ENCODE data around the gene AGPS. TPM values are rescaled to one million over a fixed set of nuclear protein-coding genes. Genes with fewer than 3 reads are reported as not detected.

AGPS gene
- polyA plus RNA-seq, 1 of the 3 experiments (the other 2 are of a cell fraction) = 10.9 TPM

DNA sequence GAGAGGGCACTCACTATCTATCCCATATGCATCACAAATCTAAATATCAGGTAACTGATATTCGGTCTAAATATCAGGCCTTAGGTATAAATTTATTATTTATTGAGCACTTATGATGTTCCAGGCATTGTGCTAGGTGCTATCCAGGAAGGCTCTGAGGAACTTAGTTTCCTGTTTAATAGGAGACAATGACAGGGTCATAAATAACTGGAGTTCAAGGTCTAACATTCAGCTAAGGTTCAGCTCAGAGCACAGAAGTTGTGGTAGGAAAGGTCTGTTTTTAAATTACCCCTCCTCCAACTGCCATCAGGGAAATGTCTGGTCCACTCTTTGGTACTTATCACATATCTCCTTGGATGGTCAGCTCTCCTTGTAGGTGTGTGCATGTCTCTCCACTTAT is 193.6 kb downstream of the AGPS start:
- Histone ChIP-seq H3K27ac (ENCODE audit: low read depth in 2 of 2, low read length in 1 of 2) (no peak overlapping the region), H3K9me2 (no peaks in the 10 kb centered on the region), H3K9ac (no peak overlapping the region), H3K79me2 (ENCODE audit: insufficient read depth) (no peaks in the 10 kb centered on the region), H3K36me3 (replicated peaks in 1 of 2; ENCODE audit: control insufficient read depth in 1 of 2, insufficient read depth in 2 of 2, low read length in 1 of 2) (no peaks in the 10 kb centered on the region), H2AFZ (ENCODE audit: low read depth) (no peak overlapping the region), H3K9me3 (no peaks in the 10 kb centered on the region), H3K27me3 (ENCODE audit: insufficient read depth) (no peaks in the 10 kb centered on the region), H3F3A (replicated peaks; ENCODE audit: insufficient read depth) (no peaks in the 10 kb centered on the region), H3K4me1 (ENCODE audit: control insufficient read depth in 1 of 2, insufficient read depth in 2 of 2, low read depth in 1 of 2, low read length in 1 of 2) (peaks cover 0 to 10% of the 10 kb centered on the region in 2 experiments; a peak in 1 of 4 replicates), H4K20me1 (ENCODE audit: insufficient read depth) (no peaks in the 10 kb centered on the region), H3K4me2 (no peak overlapping the region), H3K4me3 (ENCODE audit: low read depth in 2 of 2, low read length in 1 of 2) (no peak overlapping the region)
- ChIA-PET POLR2A (no interaction called here), CTCF (interaction anchor here (0.9 to 1.4 kb wide), 3 partner anchors 18 to 94 kb away, joined by 3 to 4 read pairs (median 4); no protein-coding TSS in a partner anchor)
- WGBS (ENCODE audit: low lambda C conversion rate) = 32% methylated on average over 1 of the region's 1 CpG
- TF ChIP-seq CHD2 (IDR thresholded peaks at IDR 0.05; ENCODE audit: low read length, partially characterized antibody) (no peak), TEAD4 (IDR thresholded peaks at IDR 0.05; ENCODE audit: borderline replicate concordance, insufficient read depth) (no peak), YY1 (IDR thresholded peaks at IDR 0.05; ENCODE audit: low read depth) (no peak), IRF3 (IDR thresholded peaks at IDR 0.05; ENCODE audit: low read depth, low read length) (no peak), RAD21 (IDR thresholded peaks at IDR 0.05; ENCODE audit: low read length) (no peak), MEF2A (IDR thresholded peaks at IDR 0.05; ENCODE audit: borderline replicate concordance, low read depth) (no peak), PBX3 (IDR thresholded peaks at IDR 0.05) (no peak), GATA2 (CRISPR knock-in tag; IDR thresholded peaks at IDR 0.05) (no peak), EP300 (IDR thresholded peaks at IDR 0.05; ENCODE audit: borderline replicate concordance in 1 of 2, low read depth in 1 of 2, low read length in 1 of 2) (no peak), RFX5 (IDR thresholded peaks at IDR 0.05; ENCODE audit: low read length) (no peak), CTCF (IDR thresholded peaks at IDR 0.05) (no peak), TAF1 (IDR thresholded peaks at IDR 0.05; ENCODE audit: borderline replicate concordance, low read depth, low read length) (no peak), RXRA (IDR thresholded peaks at IDR 0.05; ENCODE audit: borderline replicate concordance, low read depth) (no peak), ELF1 (IDR thresholded peaks at IDR 0.05) (no peak), SIN3A (IDR thresholded peaks at IDR 0.05; ENCODE audit: borderline replicate concordance, low read depth, low read length) (no peak), USF1 (IDR thresholded peaks at IDR 0.05; ENCODE audit: borderline replicate concordance, low read depth) (no peak)
- TF ChIP-seq, protein P1, sequence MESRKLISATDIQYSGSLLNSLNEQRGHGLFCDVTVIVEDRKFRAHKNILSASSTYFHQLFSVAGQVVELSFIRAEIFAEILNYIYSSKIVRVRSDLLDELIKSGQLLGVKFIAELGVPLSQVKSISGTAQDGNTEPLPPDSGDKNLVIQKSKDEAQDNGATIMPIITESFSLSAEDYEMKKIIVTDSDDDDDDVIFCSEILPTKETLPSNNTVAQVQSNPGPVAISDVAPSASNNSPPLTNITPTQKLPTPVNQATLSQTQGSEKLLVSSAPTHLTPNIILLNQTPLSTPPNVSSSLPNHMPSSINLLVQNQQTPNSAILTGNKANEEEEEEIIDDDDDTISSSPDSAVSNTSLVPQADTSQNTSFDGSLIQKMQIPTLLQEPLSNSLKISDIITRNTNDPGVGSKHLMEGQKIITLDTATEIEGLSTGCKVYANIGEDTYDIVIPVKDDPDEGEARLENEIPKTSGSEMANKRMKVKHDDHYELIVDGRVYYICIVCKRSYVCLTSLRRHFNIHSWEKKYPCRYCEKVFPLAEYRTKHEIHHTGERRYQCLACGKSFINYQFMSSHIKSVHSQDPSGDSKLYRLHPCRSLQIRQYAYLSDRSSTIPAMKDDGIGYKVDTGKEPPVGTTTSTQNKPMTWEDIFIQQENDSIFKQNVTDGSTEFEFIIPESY (IDR thresholded peaks at IDR 0.05; ENCODE audit: borderline replicate concordance, low read depth) = no peak
- no peak for DNase-seq

All from SK-N-SH (cell line).